Stimulated activated CD4-positive, alpha-beta T cell treated with anti-CD3 and anti-CD28 coated beads, Interleukin-12 subunit alpha, Interleukin-12 subunit beta, amount 100 ng/mL, for 4 hours (primary cell): ENCODE measurements around the gene ALDH3B1.

ENCODE experiments used
- DNase-seq: peaks from one replicate; pipeline ENCODE4 v3.0.0-alpha.2; 2020

ALDH3B1 gene

DNA sequence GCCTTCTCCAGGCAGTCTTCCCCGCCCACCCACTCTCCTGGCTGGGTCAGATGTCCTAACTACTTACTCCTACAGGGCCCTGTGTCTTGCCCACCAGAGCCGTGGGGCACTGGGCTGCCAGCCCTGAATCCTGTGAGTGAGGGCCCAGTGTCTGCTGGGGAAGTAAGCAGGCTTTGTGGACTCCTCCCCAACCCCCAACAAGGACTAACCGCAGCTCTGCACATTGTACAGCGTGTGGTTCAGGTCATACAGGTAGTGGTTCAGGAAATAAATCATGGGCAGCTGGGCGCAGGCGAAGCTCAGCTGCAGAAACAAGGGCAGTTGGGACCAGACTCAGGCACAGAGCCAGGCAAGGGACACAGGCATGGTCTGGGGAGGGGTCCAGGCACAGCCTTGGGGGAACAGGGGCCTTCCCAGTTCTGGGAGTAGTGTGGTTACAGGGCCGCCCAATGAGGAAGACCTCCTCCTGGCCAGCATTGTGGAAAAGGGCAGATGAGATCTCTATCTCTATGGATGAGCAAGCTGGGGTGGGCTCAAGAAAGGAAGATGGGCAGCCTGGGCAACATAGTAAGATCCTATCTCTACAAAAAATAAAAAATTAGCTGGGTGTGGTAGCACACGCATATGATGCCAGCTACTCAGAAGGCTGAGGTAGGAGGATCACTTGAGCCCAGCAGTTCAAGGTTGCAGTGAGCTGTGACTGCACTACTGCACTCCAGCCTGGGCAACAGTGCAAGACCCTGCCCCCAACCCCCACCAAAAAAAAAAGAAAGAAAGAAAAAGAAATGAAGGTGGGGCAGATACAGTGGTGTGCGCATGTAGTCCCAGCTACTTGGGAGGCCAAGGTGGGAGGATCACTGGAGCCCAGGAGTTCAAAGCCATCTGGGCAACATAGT, 11.7 kb upstream of the ALDH3B1 start:
- DNase-seq = no peak

DNA sequence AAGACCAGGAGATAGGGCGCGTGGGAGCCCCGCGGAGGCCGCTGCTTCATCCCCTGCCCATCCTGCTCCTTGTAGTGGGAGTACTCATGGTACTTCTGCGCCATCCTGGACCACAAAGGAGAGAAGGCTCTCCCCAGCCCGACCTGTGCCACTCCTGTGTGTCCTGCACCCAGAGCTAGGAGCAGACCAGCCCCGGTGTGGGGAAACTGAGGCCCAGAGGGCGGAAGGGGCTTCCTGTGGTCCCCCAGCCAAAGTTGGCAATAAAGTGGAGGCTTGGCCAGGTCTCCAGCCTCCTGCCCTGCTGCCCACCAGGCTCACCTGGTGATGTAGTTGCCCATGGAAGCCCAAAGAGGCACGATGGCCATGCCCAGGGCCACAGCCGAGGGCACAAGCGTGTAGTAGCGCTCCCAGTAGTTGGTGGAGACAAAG, 10.9 kb upstream of the ALDH3B1 start:
- DNase-seq = no peak

- DNase-seq = no peak
Observed at GRCh38 chr11:67999704-68000103, 10.4 kb upstream of the ALDH3B1 start.

- no peak for DNase-seq
Observed at GRCh38 chr11:68002575-68002937, 7.6 kb upstream of the ALDH3B1 start.

DNA sequence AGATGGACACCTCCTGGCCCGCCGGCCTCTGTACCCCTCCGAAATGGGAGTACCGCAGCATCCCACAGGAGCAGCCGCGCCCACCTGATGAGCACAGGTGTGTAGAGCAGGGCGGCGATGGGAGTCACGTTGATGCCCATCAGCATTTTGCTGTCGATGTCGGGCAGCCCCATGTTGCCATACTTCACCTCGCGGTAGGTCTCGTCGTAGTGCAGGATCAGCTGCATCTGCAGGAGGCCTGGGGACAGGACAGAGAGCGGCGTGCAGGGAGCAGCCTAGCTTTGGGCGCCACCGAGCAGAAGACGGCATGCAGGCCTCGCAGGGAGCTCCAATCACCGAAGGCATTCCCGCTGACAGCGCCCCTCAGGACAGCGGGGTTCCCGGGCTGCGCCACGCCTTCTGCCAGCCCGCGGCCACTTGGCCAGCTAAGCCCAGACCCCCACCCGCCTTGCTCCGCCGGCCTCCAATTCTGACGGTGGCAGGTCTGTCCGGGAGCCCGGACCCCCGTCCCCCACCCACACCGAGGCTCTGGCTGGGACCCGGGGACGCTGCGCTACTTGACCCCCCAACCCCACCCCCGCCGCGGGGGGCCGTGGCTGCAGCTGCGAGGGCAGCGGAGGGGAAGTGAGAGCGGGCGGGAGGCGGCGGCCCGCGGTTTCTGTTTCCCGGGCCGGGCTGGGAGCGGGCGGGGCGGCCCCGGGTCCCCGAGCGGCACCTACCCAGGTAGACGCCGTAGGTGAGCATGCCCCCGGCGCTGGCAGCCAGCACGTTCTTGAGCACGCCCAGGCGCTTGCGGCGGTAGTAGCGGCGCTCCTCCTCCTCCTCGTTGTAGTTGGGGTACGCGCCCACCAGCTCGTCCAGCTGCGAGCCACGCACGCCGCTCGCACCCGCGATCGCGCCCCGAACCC, 6.9 kb upstream of the ALDH3B1 start:
- peak; percentile 41 for DNase-seq

DNA sequence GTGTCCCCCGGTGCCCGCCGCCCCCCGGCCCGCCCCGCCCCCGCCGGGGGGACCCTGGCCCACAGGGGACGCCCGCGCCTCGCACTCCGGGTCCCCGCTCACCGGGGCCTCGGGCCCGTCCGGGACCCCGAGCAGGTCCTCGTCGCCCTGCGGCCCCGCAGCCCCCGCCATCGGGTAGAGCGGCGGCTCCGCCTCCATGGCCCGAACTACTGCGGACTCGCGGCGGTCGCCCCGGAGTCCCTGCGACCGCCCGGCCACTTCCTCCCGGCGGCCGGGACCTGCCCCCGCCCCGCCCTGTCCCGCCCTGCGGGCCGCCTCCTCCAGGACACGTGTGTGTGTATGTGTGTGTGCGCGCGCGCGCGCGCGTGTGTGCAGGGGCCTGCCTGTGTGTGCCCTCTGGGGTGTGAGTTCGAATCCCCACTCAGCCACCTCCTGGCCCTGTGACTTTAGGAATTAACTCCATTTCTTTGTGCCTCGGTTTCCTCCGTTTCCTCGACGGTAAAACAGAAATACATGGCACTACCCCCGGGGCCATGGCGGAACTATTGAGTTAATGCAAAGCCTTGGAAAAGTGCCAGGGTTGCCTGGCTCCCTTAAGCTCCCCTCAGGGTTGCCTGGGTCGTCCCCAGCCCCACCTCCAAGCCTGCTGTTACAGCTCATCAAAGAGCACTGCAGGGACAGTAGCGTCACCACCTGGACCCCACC, 6.1 kb upstream of the ALDH3B1 start, which contains the start of gene UNC93B1:
TSS of gene UNC93B1 (minus strand) at position 252 of the 705 bp plus-strand sequence. CDS start at position 198, 54 bp downstream.
- peak; percentile 76 for DNase-seq

- DNase-seq = no peak
Observed at GRCh38 chr11:68004551-68005335, 5.4 kb upstream of the ALDH3B1 start.

DNA sequence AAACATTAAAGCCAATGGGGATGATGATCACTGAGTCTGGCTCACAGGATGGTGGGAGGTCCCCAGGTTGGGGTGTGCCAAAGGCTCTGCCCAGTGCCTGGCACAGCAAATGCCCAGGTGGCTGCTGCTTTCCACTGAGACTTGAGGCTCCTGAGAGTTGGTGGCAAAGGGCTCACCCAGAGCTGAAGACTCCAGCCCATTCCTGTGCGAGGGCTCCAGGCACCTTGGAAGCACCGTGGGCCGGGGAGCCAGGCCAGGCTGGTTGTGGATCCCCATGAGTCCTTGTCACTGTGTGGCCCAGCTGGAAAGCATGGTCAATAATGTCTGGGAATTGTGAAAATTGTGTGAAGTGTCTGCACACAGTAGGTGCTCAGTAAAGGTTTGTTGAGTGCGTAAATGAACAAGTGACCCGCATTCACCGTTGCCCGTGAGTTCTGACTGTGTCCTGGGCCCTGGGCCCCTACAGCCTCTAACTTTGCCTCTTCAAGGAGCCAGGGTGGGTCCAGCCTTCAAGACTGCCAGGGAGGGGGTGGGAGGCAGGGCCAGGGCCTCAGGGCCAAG, 3.4 kb upstream of the ALDH3B1 start:
- DNase-seq = no peak

DNA sequence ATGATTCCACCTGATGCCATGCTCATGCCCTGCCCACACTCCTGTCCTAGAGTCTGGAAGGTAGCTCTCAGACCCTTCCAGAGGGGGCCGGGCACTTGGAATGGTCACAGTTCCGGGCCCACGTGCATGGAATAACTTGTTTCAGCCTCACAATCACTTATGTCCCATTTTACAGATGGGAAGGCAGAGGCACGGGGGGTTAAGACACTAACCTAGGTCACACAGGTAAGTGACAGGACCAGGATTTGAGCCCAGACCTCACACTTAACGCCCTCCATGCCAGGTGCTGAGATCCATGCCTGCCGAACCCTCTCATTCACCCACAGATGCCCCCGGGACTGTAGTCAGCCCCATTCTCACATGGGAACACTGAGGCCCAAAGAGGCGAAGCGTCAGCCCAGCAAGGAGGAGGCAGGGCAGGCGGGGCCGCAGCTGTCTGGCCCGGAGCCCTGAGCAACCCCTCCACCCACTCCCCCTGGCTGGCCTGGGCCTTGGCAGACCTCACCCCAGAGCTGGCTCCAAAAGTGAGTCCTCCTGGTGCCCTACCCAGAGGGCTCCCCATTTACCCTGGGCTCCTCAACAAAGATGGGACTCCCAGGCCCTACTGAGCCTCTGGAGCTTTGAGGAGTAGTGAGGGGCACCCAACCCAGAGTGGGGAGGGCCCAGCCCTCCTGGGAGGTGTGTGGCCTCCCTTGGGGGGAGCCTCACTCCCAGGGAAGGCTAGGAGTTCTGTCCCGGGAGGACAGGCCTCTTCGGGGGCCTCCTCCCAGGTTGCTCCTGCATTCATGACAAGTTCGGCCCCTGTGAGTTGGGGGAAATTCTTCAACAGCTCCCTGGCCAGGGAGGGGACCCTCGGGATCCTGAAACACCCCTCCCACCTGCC, 2.4 kb upstream of the ALDH3B1 start:
- DNase-seq = no peak

DNA sequence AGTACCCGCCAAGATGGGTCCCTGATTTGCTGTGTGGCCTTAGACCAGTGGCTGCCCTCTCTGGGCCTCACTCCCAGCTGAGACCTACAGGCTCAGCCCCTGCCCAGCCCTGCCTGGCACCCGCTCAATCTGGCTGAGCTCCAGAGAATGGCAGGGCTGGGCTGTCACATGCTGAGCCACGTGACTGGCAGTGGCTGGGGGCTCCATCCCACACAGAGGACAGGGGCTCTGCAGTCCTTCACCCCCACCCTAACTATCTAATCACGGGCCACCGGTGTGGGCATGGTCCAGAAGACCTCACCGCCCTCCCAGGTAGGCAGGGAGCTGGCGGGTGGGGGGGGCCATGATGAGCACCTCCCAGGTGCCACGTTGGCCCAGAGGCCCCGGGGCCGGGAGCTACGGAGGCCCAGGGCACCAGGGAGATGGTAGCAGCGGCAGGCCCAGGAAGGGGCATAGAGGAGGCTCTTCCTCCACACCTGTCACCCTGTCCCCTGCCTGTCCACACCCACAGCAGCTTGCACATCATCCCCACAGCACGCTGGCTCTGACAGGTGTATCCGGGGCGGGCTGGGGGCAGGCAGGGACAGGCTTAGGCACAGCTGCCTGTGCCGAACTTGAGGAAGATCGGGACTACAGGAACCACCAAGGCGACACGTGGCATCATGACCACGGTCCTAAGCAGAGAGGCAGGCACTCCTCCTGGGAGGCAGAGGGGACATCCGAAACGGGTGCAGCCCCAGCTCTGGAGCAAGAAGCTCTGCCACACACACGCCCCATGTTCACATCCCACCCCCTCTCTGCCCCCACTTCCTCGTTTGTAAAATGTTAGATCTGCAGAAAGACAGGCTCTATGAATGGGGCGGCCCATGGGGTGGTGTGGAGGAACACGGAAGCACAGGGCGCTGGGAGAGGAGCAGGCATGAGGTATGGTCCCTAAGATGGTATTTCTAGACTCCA, 1.5 kb upstream of the ALDH3B1 start:
- DNase-seq = no peak

- no peak for DNase-seq
Observed at GRCh38 chr11:68009391-68010089, 587 bp upstream of the ALDH3B1 start.

DNA sequence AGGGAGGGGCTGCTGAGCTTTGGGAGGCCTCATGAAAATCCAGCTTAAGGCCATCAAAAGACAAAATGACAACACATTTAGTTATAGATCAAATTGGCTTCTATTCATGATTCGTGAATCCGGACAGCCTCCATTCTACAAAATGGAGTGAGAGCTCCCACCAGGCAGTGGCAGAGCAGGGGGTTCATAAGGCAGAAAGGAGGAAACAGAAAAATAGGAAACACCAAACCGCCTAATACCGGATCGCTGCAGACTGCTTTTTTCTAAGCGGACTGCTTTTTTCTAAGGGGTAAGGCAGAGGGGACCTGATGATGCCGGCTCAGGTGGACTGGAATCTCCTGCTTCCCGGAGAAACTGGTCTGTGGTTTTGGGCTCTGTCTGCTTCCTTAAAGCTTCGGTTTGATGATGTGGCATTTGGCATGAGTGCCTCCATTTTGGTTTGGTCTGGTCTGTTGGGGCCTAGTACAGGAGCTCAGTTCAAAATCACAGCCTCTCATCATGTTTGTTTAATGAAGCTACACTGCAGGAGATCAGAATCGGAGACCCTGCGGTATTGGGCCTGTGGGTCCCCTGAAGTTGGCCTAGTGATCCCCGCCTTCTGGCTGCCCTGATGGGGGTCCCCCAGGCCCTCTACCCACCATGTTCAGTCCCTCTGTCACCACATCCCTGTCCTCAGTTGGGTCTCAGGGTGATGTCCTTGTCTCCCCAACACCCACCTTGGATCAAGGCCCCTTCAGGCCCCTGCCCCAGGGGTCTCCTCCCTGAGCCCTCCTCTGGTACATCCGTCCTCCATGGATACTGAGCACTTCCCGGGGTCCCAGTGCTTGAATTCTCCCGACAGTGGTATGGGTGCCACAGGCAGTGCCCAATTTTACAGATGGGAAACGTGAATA, 1.2 kb downstream of the ALDH3B1 start:
- DNase-seq = no peak

DNA sequence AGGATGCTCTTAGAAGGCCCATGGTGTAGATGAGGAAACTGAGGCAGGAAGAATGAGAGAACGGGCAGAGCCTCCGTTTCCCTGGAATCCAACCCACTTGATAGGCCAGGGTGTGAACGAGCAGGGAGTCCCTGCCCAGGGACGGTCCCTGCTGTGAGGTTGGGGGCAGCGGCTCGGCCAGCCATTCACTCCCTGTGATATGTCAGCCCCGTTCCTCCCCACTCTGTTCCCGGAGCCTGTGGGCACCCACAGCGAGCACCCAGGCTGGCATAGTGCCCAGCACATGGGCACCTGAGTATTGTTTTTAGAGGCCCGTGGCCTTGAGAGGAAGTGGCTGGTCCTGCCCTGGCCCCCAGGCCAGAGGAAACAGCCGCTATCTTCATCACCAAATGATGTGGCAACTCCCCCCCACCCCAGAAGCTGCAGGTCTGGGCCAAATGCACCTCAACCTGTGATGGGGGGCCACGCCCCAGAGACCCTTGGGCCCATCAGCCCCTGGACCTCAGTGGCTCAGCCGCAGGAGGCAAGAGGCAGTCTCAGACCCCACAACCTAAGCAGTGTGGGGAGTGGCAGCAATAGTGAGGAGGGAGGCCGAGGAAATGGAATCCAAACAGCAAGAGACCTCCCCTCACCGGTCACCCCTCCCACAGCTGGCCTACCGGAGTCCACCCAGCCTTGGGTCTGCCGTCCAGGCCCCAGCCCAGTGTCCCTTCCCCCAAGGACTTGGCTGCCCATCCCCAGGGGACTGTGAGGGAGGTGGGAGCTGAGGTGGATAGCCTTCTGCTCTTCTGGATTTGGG, 2.1 kb downstream of the ALDH3B1 start:
- DNase-seq = no peak

- DNase-seq = no peak
Observed at GRCh38 chr11:68012843-68013610, 2.9 kb downstream of the ALDH3B1 start.

DNA sequence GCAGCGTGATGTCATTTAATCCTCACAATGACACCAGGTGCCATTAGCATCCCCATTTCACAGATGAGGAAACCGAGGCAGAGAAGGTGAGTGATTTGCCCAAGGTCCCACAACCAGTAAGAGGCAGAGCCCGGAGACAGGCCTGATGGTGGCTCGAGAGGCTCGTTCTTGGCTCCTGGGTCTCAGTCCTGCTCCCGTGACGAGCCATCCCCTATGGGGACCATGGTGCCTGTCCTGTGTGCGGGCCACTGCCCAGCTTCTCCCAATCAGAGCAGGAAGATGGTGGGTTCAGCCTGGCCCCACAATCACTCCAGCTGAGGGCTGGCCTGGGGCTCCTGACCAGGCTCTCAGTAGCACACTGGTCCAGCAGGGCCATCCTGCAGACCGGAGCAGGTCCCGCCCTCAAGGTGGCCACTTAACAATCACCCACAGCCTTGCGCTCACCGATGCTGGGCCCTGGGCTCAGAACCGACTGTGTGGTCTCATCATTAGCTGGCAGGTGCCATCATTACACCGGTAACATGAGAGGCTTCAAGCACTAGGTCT, 3.6 kb downstream of the ALDH3B1 start:
- DNase-seq = no peak
